WERI-Rb-1 (cell line): ENCODE results near the gene MSGN1.

Experiments
- DNase-seq: peaks from one replicate; pipeline ENCODE4 v3.0.0-alpha.2; 2020
- H3K27ac ChIP-seq: fragments of 250-450 bp; sonication (Bioruptor Pico); 2 replicates; pipeline ENCODE4 v1.5.1; 2020; ENCODE audit warnings: mild to moderate bottlenecking, moderate library complexity
- H3K27me3 ChIP-seq: fragments of 250-450 bp; sonication (Bioruptor Pico); 2 replicates; pipeline ENCODE4 v1.5.1; 2021; ENCODE audit warnings: mild to moderate bottlenecking, low read depth, moderate library complexity; ENCODE audit not compliant: insufficient read depth, severe bottlenecking
- H3K36me3 ChIP-seq: fragments of 250-450 bp; sonication (Bioruptor Pico); 2 replicates; pipeline ENCODE4 v1.5.1; 2020; ENCODE audit warnings: mild to moderate bottlenecking, moderate library complexity
- H3K4me3 ChIP-seq: 2 replicates; pipeline ENCODE4 v1.5.1; 2011; ENCODE audit warnings: low read depth, mild to moderate bottlenecking, control low read depth, low read length
- H3K9me3 ChIP-seq: fragments of 250-450 bp; sonication (Bioruptor Pico); 2 replicates; pipeline ENCODE4 v1.5.1; 2021; ENCODE audit warnings: mild to moderate bottlenecking, moderate library complexity; ENCODE audit not compliant: severe bottlenecking
- TF ChIP-seq, protein P1 (sequence below): IDR thresholded peaks from 2 replicates; pipeline ENCODE4 v1.5.1; 2011; ENCODE audit warnings: low read depth, mild to moderate bottlenecking, control low read depth, inconsistent platforms, low read length

MSGN1 gene

DNA sequence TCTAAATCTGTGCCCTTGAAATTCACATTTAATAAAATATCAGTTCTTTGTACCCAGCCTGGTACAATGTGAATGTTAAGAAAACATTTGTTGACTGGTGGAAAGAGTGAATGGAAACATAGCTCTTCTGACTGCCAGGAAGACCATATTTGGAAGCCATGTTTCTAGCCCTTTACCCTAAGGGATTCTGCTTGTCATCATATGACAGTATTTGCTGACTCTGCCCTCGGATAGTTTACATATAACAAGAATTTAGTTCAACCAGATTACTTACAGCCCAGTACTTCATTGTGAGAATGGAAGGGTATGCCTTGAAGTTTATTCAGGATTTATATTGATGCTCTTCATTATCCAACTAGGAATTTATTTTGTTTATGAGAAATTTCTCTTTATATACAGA is 48.4 kb downstream of the MSGN1 start:
- TF ChIP-seq, protein P1, sequence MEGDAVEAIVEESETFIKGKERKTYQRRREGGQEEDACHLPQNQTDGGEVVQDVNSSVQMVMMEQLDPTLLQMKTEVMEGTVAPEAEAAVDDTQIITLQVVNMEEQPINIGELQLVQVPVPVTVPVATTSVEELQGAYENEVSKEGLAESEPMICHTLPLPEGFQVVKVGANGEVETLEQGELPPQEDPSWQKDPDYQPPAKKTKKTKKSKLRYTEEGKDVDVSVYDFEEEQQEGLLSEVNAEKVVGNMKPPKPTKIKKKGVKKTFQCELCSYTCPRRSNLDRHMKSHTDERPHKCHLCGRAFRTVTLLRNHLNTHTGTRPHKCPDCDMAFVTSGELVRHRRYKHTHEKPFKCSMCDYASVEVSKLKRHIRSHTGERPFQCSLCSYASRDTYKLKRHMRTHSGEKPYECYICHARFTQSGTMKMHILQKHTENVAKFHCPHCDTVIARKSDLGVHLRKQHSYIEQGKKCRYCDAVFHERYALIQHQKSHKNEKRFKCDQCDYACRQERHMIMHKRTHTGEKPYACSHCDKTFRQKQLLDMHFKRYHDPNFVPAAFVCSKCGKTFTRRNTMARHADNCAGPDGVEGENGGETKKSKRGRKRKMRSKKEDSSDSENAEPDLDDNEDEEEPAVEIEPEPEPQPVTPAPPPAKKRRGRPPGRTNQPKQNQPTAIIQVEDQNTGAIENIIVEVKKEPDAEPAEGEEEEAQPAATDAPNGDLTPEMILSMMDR, result no peak
- peaks cover 2% of the 10 kb centered on the region for H3K9me3 ChIP-seq
- H3K27me3 ChIP-seq, result no peaks in the 10 kb centered on the region

DNA sequence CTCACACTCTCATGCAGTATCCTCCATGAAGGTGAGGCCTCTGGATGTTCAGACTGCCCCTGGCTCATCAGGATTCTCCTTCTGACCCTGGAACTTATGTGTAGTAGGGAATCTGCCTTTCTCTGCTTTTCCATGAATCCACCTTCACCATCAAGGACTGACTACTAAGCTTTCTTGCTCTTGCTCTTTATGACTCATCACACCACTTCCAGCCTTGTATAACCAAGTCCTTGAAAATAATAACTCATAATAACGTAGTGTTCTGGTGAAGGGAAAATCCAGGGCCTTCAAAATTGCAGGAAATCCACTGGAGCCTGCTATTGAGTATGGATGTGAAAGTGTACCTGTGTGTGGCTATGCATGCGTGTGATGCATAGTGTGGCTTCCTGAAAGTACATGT is 50.9 kb downstream of the MSGN1 start:
- Histone ChIP-seq H3K4me3 (no peak overlapping the region), H3K36me3 (no peaks in the 10 kb centered on the region), H3K9me3 (peaks cover 2% of the 10 kb centered on the region), H3K27me3 (no peaks in the 10 kb centered on the region), H3K27ac (no peak overlapping the region)
- TF ChIP-seq, protein P1, result no peak
- DNase-seq, result no peak

More for the DNA sequence above, 48.4 kb downstream of the MSGN1 start:
- Histone ChIP-seq H3K36me3 (no peaks in the 10 kb centered on the region), H3K4me3 (no peak overlapping the region), H3K27ac (no peak overlapping the region)
- DNase-seq, result no peak
